Measurements from ENCODE around the gene OIT3.

Gene OIT3

DNA sequence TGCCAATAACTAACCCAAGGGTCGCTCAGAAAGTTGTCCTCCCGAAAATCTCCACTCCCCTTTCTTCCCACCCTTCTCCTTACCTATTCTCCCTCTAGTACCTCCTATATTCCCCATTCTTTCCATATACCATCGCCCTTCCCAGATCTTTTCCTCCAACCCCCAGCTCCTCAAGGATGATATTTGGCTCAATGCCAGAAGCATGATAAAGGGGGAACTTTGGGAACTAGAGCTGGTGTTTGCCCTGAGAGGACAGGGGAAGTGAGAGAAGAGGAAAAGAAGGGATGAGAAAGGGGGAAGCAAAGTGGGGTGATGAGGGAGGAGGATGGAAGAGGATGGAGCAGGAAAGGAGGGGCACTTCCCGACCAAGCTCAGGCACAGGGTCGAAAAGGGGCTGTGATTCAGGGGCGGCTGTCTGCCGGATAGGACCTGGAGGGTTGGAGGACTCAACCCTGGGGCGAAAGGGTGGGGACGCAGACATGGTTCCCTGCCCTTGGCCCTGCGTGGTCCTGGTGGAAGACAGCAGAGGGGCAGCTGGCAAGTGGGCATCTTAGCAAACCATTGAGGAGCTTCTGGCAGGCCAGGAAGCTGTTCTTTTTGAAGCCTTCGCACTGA is 1.8 kb downstream of the OIT3 start:
- TF ChIP-seq CEBPB (IDR thresholded peaks at IDR 0.05) = no peak
- TF ChIP-seq FOXM1 (IDR thresholded peaks at IDR 0.05; ENCODE audit: borderline replicate concordance, low read depth) = no peak
- TF ChIP-seq TAF1 (IDR thresholded peaks at IDR 0.05; ENCODE audit: low read depth) = no peak
- TF ChIP-seq, protein P1, sequence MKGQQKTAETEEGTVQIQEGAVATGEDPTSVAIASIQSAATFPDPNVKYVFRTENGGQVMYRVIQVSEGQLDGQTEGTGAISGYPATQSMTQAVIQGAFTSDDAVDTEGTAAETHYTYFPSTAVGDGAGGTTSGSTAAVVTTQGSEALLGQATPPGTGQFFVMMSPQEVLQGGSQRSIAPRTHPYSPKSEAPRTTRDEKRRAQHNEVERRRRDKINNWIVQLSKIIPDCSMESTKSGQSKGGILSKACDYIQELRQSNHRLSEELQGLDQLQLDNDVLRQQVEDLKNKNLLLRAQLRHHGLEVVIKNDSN (IDR thresholded peaks at IDR 0.05) = no peak
- no peak for TF ChIP-seq CREB1 (IDR thresholded peaks at IDR 0.05; ENCODE audit: low read depth)
- TF ChIP-seq EP300 (IDR thresholded peaks at IDR 0.05; ENCODE audit: borderline replicate concordance) = no peak
- TF ChIP-seq NFIC (IDR thresholded peaks at IDR 0.05) = peak; percentile 49

DNA sequence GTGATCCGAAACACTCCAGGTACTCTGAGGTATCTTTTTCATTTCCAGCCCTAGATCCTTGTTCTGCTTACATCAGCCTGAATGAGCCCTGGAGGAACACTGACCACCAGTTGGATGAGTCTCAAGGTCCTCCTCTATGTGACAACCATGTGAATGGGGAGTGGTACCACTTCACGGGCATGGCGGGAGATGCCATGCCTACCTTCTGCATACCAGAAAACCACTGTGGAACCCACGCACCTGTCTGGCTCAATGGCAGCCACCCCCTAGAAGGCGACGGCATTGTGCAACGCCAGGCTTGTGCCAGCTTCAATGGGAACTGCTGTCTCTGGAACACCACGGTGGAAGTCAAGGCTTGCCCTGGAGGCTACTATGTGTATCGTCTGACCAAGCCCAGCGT is 5.1 kb downstream of the OIT3 start:
- TF ChIP-seq EGR1 (IDR thresholded peaks at IDR 0.05) = no peak

DNA sequence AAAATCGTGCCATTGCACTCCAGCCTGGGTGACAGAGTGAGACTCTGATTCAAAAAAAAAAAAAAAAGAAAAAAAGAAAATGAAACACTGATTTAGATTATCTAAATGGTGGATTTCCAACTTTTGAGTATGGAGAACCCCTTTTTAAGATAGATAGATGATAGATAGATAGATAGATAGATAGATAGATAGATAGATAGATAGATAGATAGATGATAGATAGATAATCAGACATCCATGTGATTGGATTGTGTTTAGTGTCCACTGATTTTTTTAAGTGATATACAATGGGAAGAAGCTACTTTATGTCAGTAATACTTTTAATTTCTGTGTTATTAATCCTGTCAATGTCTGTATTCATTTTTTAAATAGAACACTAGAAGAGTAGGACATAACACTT is 6.0 kb downstream of the OIT3 start:
- TF ChIP-seq EP300 (IDR thresholded peaks at IDR 0.05; ENCODE audit: borderline replicate concordance) (no peak), CEBPB (IDR thresholded peaks at IDR 0.05) (no peak), NFIC (IDR thresholded peaks at IDR 0.05) (no peak), YY1 (IDR thresholded peaks at IDR 0.05; ENCODE audit: low read depth) (no peak), RAD21 (IDR thresholded peaks at IDR 0.05; ENCODE audit: low read depth) (no peak), FOXM1 (IDR thresholded peaks at IDR 0.05; ENCODE audit: borderline replicate concordance, low read depth) (no peak), TCF12 (IDR thresholded peaks at IDR 0.05; ENCODE audit: low read depth) (no peak), CREB1 (IDR thresholded peaks at IDR 0.05; ENCODE audit: low read depth) (no peak)
- TF ChIP-seq, protein P2, sequence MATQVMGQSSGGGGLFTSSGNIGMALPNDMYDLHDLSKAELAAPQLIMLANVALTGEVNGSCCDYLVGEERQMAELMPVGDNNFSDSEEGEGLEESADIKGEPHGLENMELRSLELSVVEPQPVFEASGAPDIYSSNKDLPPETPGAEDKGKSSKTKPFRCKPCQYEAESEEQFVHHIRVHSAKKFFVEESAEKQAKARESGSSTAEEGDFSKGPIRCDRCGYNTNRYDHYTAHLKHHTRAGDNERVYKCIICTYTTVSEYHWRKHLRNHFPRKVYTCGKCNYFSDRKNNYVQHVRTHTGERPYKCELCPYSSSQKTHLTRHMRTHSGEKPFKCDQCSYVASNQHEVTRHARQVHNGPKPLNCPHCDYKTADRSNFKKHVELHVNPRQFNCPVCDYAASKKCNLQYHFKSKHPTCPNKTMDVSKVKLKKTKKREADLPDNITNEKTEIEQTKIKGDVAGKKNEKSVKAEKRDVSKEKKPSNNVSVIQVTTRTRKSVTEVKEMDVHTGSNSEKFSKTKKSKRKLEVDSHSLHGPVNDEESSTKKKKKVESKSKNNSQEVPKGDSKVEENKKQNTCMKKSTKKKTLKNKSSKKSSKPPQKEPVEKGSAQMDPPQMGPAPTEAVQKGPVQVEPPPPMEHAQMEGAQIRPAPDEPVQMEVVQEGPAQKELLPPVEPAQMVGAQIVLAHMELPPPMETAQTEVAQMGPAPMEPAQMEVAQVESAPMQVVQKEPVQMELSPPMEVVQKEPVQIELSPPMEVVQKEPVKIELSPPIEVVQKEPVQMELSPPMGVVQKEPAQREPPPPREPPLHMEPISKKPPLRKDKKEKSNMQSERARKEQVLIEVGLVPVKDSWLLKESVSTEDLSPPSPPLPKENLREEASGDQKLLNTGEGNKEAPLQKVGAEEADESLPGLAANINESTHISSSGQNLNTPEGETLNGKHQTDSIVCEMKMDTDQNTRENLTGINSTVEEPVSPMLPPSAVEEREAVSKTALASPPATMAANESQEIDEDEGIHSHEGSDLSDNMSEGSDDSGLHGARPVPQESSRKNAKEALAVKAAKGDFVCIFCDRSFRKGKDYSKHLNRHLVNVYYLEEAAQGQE (IDR thresholded peaks at IDR 0.05; ENCODE audit: low read depth) = no peak
- TF ChIP-seq, protein P3, sequence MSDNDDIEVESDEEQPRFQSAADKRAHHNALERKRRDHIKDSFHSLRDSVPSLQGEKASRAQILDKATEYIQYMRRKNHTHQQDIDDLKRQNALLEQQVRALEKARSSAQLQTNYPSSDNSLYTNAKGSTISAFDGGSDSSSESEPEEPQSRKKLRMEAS (IDR thresholded peaks at IDR 0.05) = no peak
- TF ChIP-seq, protein P1 (IDR thresholded peaks at IDR 0.05) = no peak

DNA sequence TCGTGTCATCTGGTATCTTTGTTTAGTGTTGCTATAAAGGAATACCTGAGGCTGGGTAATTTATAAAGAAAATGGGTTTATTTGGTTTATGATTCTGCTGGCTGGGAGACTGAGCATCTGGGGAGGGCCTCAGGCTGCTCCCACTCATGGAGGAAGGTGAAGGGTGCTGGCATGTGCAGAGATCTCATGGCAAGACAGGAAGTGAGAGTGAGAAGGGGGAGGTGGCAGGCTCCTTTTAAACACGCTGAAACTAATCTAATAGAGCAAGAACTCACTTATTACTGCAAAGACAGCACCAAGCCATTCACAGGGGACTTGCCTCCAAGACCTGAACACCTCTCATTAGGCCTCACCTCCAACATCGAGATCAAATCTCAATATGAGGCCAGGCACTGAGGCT is 11.3 kb downstream of the OIT3 start:
- no peak for TF ChIP-seq CEBPB (IDR thresholded peaks at IDR 0.05)
- TF ChIP-seq, protein P2 (IDR thresholded peaks at IDR 0.05; ENCODE audit: low read depth) = no peak
- no peak for TF ChIP-seq EP300 (IDR thresholded peaks at IDR 0.05; ENCODE audit: borderline replicate concordance)
- TF ChIP-seq, protein P3 (IDR thresholded peaks at IDR 0.05) = no peak
- no peak for TF ChIP-seq NFIC (IDR thresholded peaks at IDR 0.05)
- TF ChIP-seq TAF1 (IDR thresholded peaks at IDR 0.05; ENCODE audit: low read depth) = no peak
- no peak for TF ChIP-seq EGR1 (IDR thresholded peaks at IDR 0.05)
- no peak for TF ChIP-seq ZBTB7A (IDR thresholded peaks at IDR 0.05; ENCODE audit: low read depth)
- TF ChIP-seq CREB1 (IDR thresholded peaks at IDR 0.05; ENCODE audit: low read depth) = no peak
- no peak for TF ChIP-seq RAD21 (IDR thresholded peaks at IDR 0.05; ENCODE audit: low read depth)
- TF ChIP-seq YY1 (IDR thresholded peaks at IDR 0.05; ENCODE audit: low read depth) = no peak
- TF ChIP-seq, protein P1 (IDR thresholded peaks at IDR 0.05) = no peak
- no peak for TF ChIP-seq TCF12 (IDR thresholded peaks at IDR 0.05; ENCODE audit: low read depth)
- no peak for TF ChIP-seq TEAD4 (IDR thresholded peaks at IDR 0.05)
- TF ChIP-seq FOXM1 (IDR thresholded peaks at IDR 0.05; ENCODE audit: borderline replicate concordance, low read depth) = no peak

DNA sequence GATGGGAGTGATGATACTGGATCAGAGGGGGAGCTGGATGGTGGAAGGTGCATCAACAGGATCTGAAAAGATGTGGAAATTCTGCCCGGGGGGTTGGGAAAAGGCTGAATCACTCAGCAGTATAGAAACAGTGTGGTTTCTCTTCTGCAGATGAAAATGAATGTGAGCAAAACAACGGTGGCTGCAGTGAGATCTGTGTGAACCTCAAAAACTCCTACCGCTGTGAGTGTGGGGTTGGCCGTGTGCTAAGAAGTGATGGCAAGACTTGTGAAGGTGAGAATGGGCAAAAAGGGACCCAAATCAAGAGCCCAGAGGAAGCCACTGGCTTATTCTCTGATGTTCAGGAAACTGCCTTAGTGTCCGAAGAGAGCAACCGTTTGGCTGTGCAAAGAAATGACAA is 12.9 kb downstream of the OIT3 start:
- TF ChIP-seq, protein P3 (IDR thresholded peaks at IDR 0.05) = no peak
- TF ChIP-seq ZBTB7A (IDR thresholded peaks at IDR 0.05; ENCODE audit: low read depth) (no peak), RAD21 (IDR thresholded peaks at IDR 0.05; ENCODE audit: low read depth) (no peak), TCF12 (IDR thresholded peaks at IDR 0.05; ENCODE audit: low read depth) (no peak), EP300 (IDR thresholded peaks at IDR 0.05; ENCODE audit: borderline replicate concordance) (no peak), EGR1 (IDR thresholded peaks at IDR 0.05) (no peak), TAF1 (IDR thresholded peaks at IDR 0.05; ENCODE audit: low read depth) (no peak), FOXM1 (IDR thresholded peaks at IDR 0.05; ENCODE audit: borderline replicate concordance, low read depth) (no peak), CREB1 (IDR thresholded peaks at IDR 0.05; ENCODE audit: low read depth) (no peak)
- TF ChIP-seq, protein P2 (IDR thresholded peaks at IDR 0.05; ENCODE audit: low read depth) = no peak
